ENCODE measurements around the gene RAB11FIP4. TPM values are rescaled to one million over a fixed set of nuclear protein-coding genes. Genes with fewer than 3 reads are reported as not detected.
A peak's percentile ranks its signal among the peaks of the same experiment; 100 is the strongest.

The RAB11FIP4 gene
- total and polyA plus RNA-seq, 10 of the 15 experiments (the other 5 are each of a cell fraction or from before 2014, with no cell fraction given), result 1.4 to 27.0 (median 17.6) TPM

DNA sequence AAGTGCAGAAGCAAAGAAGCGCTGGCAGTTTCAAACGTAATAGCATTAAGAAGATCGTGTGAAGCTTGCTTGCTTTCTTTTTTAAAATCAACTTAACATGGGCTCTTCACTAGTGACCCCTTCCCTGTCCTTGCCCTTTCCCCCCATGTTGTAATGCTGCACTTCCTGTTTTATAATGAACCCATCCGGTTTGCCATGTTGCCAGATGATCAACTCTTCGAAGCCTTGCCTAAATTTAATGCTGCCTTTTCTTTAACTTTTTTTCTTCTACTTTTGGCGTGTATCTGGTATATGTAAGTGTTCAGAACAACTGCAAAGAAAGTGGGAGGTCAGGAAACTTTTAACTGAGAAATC is 17.4 kb upstream of the RAB11FIP4 start:
- ATAC-seq (peak; percentile 8; the same call in 1 of the 3 replicates), FAIRE-seq (no peak), DNase-seq (ENCODE audit: low read depth, low spot score) (no peak)
- H3K9ac ChIP-seq (ENCODE audit: control insufficient read depth, insufficient read depth, low read length), result no peak overlapping the region
- no peak overlapping the region for H3K4me3 ChIP-seq
- H3K4me2 ChIP-seq (ENCODE audit: control insufficient read depth, insufficient read depth), result 0 out of 2 replicates have a peak overlapping the region, but pooled peaks have one; percentile 11
- H2AFZ ChIP-seq (ENCODE audit: control insufficient read depth, low read depth, low read length), result no peak overlapping the region
- POLR2A ChIA-PET, result interaction anchor here (0.6 to 0.7 kb wide), 2 partner anchors 253 to 305 kb away, joined by 3 to 4 read pairs; no protein-coding TSS in a partner anchor
- SMC1A ChIA-PET (ENCODE audit: uncharacterized antibody, unreplicated experiment), result interaction anchor here (0.8 to 9.7 kb wide), 9 partner anchors 10 to 536 kb away, joined by 3 to 86 read pairs (median 8); partner anchors contain the start of genes EVI2A and EVI2B
- CTCF ChIA-PET, result interaction anchor here (0.5 to 5.4 kb wide), 13 partner anchors 9 to 362 kb away, joined by 3 to 80 read pairs (median 3); partner anchors contain the start of gene EVI2B
- no peak for TF ChIP-seq GABPA (IDR thresholded peaks at IDR 0.05; ENCODE audit: low read depth)
- peak; percentile 73 for TF ChIP-seq SPI1 (IDR thresholded peaks at IDR 0.05; ENCODE audit: borderline replicate concordance, insufficient read depth, low read depth, low read length)
- no peak for TF ChIP-seq ATF7 (IDR thresholded peaks at IDR 0.05; ENCODE audit: low read depth)
- no peaks in the 10 kb centered on the region for H3K27me3 ChIP-seq (replicated peaks in 1 of 2; ENCODE audit: control insufficient read depth in 2 of 2, insufficient read depth in 2 of 2, low read length in 1 of 2)
- no peaks in the 10 kb centered on the region for H3K79me2 ChIP-seq (ENCODE audit: control insufficient read depth, insufficient read depth, low read length)
- H3K36me3 ChIP-seq (ENCODE audit: control insufficient read depth in 2 of 2, insufficient read depth in 2 of 2, low read length in 1 of 2), result peaks cover 0 to 10% of the 10 kb centered on the region in 2 experiments; a peak in 1 of 4 replicates
- intact Hi-C loops (cut with micrococcal nuclease; ENCODE audit: unreplicated experiment), result loop anchor here (5.0 kb wide), 2 partner anchors 157 to 362 kb away; no protein-coding TSS in a partner anchor
- WGBS (ENCODE audit: insufficient coverage, insufficient replicate concordance, low lambda C conversion rate, missing lambda C conversion rate), result 85% methylated on average over 6 of the region's 6 CpGs
- RAD21 ChIA-PET (ENCODE audit: unreplicated experiment), result interaction anchor here (0.7 to 1.6 kb wide), 5 partner anchors 15 to 275 kb away, joined by 3 to 9 read pairs (median 4); no protein-coding TSS in a partner anchor
- H4K20me1 ChIP-seq (ENCODE audit: control insufficient read depth, insufficient read depth), result no peaks in the 10 kb centered on the region
- peaks cover 16% of the 10 kb centered on the region for H3K4me1 ChIP-seq (ENCODE audit: control insufficient read depth, insufficient read depth, low read length)
- BruUV-seq (replicated peaks), result no TSS peak
- peak overlapping the region; percentile 35; the same call in 1 of the 2 replicates for H3K27ac ChIP-seq (ENCODE audit: control insufficient read depth, insufficient read depth)
- H3K9me3 ChIP-seq (replicated peaks; ENCODE audit: control insufficient read depth, insufficient read depth, low read length), result no peaks in the 10 kb centered on the region
- in situ Hi-C loops (cut with MboI), result loop anchor here (5.0 kb wide), 1 partner anchor 357 kb away; no protein-coding TSS in a partner anchor

DNA sequence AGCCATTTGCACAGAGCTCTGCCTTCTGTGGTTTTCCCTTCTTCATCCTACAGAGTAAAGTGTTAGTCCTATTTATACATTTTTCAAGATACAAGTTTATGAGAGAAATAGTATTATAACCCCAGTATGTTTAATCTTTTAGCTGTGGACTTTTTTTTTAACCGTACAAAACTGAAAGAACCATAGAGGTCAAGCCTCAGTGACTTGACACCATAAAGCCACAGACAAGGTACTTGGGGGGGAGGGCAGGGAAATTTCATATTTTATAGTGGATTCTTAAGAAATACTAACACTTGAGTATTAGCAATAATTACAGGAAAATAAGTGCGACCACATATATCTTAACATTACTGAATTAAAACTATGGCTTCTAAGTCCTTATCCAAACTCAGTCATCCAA is 17.0 kb upstream of the RAB11FIP4 start:
- Histone ChIP-seq H3K27ac (ENCODE audit: control insufficient read depth, insufficient read depth) (0 out of 2 replicates have a peak overlapping the region, but pooled peaks have one; percentile 35), H3K9ac (ENCODE audit: control insufficient read depth, insufficient read depth, low read length) (no peak overlapping the region), H4K20me1 (ENCODE audit: control insufficient read depth, insufficient read depth) (no peaks in the 10 kb centered on the region), H2AFZ (ENCODE audit: control insufficient read depth, low read depth, low read length) (no peak overlapping the region), H3K27me3 (replicated peaks in 1 of 2; ENCODE audit: control insufficient read depth in 2 of 2, insufficient read depth in 2 of 2, low read length in 1 of 2) (no peaks in the 10 kb centered on the region), H3K4me3 (no peak overlapping the region), H3K36me3 (ENCODE audit: control insufficient read depth in 2 of 2, insufficient read depth in 2 of 2, low read length in 1 of 2) (peaks cover 0 to 10% of the 10 kb centered on the region in 2 experiments; a peak in 1 of 4 replicates), H3K4me2 (ENCODE audit: control insufficient read depth, insufficient read depth) (0 out of 2 replicates have a peak overlapping the region, but pooled peaks have one; percentile 11), H3K9me3 (replicated peaks; ENCODE audit: control insufficient read depth, insufficient read depth, low read length) (no peaks in the 10 kb centered on the region), H3K79me2 (ENCODE audit: control insufficient read depth, insufficient read depth, low read length) (no peaks in the 10 kb centered on the region), H3K4me1 (ENCODE audit: control insufficient read depth, insufficient read depth, low read length) (peaks cover 16% of the 10 kb centered on the region)
- in situ Hi-C loops (cut with MboI) (loop anchor here (5.0 kb wide), 1 partner anchor 357 kb away; no protein-coding TSS in a partner anchor), intact Hi-C loops (cut with micrococcal nuclease; ENCODE audit: unreplicated experiment) (loop anchor here (5.0 kb wide), 2 partner anchors 157 to 362 kb away; no protein-coding TSS in a partner anchor)
- TF ChIP-seq STAT3 (IDR thresholded peaks at IDR 0.05; ENCODE audit: low read depth, low read length), result no peak
- TF ChIP-seq YY1 (IDR thresholded peaks at IDR 0.05; ENCODE audit: low read depth, low read length), result no peak
- no peak for TF ChIP-seq RCOR1 (conservative IDR thresholded peaks at IDR 0.05; ENCODE audit: low read depth, low read length)
- 0 out of 2 replicates have a peak, but pooled peaks have one; percentile 24 for TF ChIP-seq ZNF384 (IDR thresholded peaks at IDR 0.05; ENCODE audit: borderline replicate concordance, low read depth, low read length)
- TF ChIP-seq PAX5 (IDR thresholded peaks at IDR 0.05; ENCODE audit: borderline replicate concordance, low read depth, low read length), result 0 out of 2 replicates have a peak, but pooled peaks have one; percentile 32
- TF ChIP-seq, protein P1, sequence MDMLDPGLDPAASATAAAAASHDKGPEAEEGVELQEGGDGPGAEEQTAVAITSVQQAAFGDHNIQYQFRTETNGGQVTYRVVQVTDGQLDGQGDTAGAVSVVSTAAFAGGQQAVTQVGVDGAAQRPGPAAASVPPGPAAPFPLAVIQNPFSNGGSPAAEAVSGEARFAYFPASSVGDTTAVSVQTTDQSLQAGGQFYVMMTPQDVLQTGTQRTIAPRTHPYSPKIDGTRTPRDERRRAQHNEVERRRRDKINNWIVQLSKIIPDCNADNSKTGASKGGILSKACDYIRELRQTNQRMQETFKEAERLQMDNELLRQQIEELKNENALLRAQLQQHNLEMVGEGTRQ (IDR thresholded peaks at IDR 0.05; ENCODE audit: borderline replicate concordance, low read depth, low read length), result no peak
- no peak for TF ChIP-seq MYC (IDR thresholded peaks at IDR 0.05; ENCODE audit: insufficient read depth, insufficient read length, insufficient replicate concordance, low read length, severe bottlenecking)
- TF ChIP-seq MYB (IDR thresholded peaks at IDR 0.05; ENCODE audit: borderline replicate concordance, low read depth, low read length), result no peak
- TF ChIP-seq RUNX3 (IDR thresholded peaks at IDR 0.05; ENCODE audit: low read length), result peak; percentile 67
- TF ChIP-seq LARP7 (IDR thresholded peaks at IDR 0.05), result no peak
- TF ChIP-seq NFIC (IDR thresholded peaks at IDR 0.05; ENCODE audit: low read depth, low read length), result 0 out of 2 replicates have a peak, but pooled peaks have one; percentile 37
- TF ChIP-seq TBL1XR1 (IDR thresholded peaks at IDR 0.05; ENCODE audit: low read depth, low read length), result no peak
- no peak for TF ChIP-seq EZH2 (IDR thresholded peaks at IDR 0.05; ENCODE audit: borderline replicate concordance, control insufficient read depth, low read depth, low read length)
- no peak for DNase-seq (ENCODE audit: low read depth, low spot score)
- peak; percentile 62 for ATAC-seq
- ChIA-PET POLR2A (interaction anchor here (0.6 to 0.7 kb wide), 2 partner anchors 253 to 305 kb away, joined by 3 to 4 read pairs; no protein-coding TSS in a partner anchor), SMC1A (ENCODE audit: uncharacterized antibody, unreplicated experiment) (interaction anchor here (0.7 to 9.7 kb wide), 8 partner anchors 9 to 537 kb away, joined by 3 to 86 read pairs (median 8); partner anchors contain the start of gene EVI2B), RAD21 (ENCODE audit: unreplicated experiment) (interaction anchor here (0.6 to 1.6 kb wide), 6 partner anchors 14 to 276 kb away, joined by 3 to 9 read pairs (median 4); no protein-coding TSS in a partner anchor), CTCF (interaction anchor here (0.5 to 5.4 kb wide), 13 partner anchors 8 to 362 kb away, joined by 3 to 80 read pairs (median 3); partner anchors contain the start of gene EVI2B)
- BruUV-seq (replicated peaks), result no TSS peak
- WGBS (ENCODE audit: insufficient coverage, insufficient replicate concordance, low lambda C conversion rate, missing lambda C conversion rate), result 68% methylated on average over 2 of the region's 2 CpGs
- FAIRE-seq, result no peak
